ENCODE data around the gene AP1G2. TPM values are rescaled to one million over a fixed set of nuclear protein-coding genes. Genes with fewer than 3 reads are reported as not detected.

AP1G2 gene
- total and polyA plus RNA-seq, 2 of the 13 experiments (the other 11 are each of a cell fraction or from before 2014, with no cell fraction given), result 96.9 to 611 TPM

GRCh38 chr14:23613242-23614070, 45.9 kb upstream of the AP1G2 start (continued):
- TF ChIP-seq SATB2 (CRISPR knock-in tag; IDR thresholded peaks at IDR 0.05) (peak; percentile 79; the same call in 1 of the 2 replicates), TCF12 (IDR thresholded peaks at IDR 0.05) (no peak), TCF12 (CRISPR knock-in tag; IDR thresholded peaks at IDR 0.05) (no peak), SOX5 (CRISPR knock-in tag; IDR thresholded peaks at IDR 0.05; ENCODE audit: borderline replicate concordance) (peak; percentile 92), TCF7 (IDR thresholded peaks at IDR 0.05; ENCODE audit: low read depth) (no peak), DDIT3 (CRISPR knock-in tag; IDR thresholded peaks at IDR 0.05) (no peak), ZNF7 (CRISPR knock-in tag; IDR thresholded peaks at IDR 0.05) (0 out of 2 replicates have a peak, but pooled peaks have one; percentile 8), ZHX2 (IDR thresholded peaks at IDR 0.05; ENCODE audit: low read depth) (no peak), ZHX2 (CRISPR knock-in tag; IDR thresholded peaks at IDR 0.05; ENCODE audit: borderline replicate concordance) (no peak), ELK4 (CRISPR knock-in tag; IDR thresholded peaks at IDR 0.05; ENCODE audit: borderline replicate concordance) (no peak), BATF2 (CRISPR knock-in tag; IDR thresholded peaks at IDR 0.05) (no peak), LRRFIP1 (CRISPR knock-in tag; conservative IDR thresholded peaks at IDR 0.05) (0 out of 2 replicates have a peak, but pooled peaks have one; percentile 47), CAMTA2 (CRISPR knock-in tag; IDR thresholded peaks at IDR 0.05; ENCODE audit: borderline replicate concordance) (no peak), PLSCR1 (CRISPR knock-in tag; IDR thresholded peaks at IDR 0.05; ENCODE audit: borderline replicate concordance) (no peak), PHF20 (CRISPR knock-in tag; IDR thresholded peaks at IDR 0.05) (no peak), ZNF124 (CRISPR knock-in tag; IDR thresholded peaks at IDR 0.05) (peak; percentile 87; the same call in 1 of the 2 replicates), CC2D1A (CRISPR knock-in tag; IDR thresholded peaks at IDR 0.05) (no peak), MLLT10 (CRISPR knock-in tag; IDR thresholded peaks at IDR 0.05) (no peak)
